Muscle of arm (tissue), 12 donors: ENCODE data around the gene SGCA. TPM values are rescaled to one million over a fixed set of nuclear protein-coding genes. Genes with fewer than 3 reads are reported as not detected.
A peak's percentile ranks its signal among the peaks of the same experiment; 100 is the strongest.

Experiments
- DNase-seq: peaks from one replicate; pipeline ENCODE4 v3.0.0-alpha.2; 2013
- polyA plus RNA-seq, 12 donors: library from polyadenylated mRNA; unstranded; fragments of 120-200 nt; gene quantifications; one replicate each; pipeline ENCODE4 v1.2.1, GENCODE V29; 2013; ENCODE audit not compliant: insufficient read length in 12 of 12

Gene SGCA
- polyA plus RNA-seq, 12 donors = 116 to 379 (median 260) TPM; not detected in 1

- DNase-seq = no peak
Measured at GRCh38 chr17:50130559-50131305, 35.1 kb upstream of the SGCA start.

DNA sequence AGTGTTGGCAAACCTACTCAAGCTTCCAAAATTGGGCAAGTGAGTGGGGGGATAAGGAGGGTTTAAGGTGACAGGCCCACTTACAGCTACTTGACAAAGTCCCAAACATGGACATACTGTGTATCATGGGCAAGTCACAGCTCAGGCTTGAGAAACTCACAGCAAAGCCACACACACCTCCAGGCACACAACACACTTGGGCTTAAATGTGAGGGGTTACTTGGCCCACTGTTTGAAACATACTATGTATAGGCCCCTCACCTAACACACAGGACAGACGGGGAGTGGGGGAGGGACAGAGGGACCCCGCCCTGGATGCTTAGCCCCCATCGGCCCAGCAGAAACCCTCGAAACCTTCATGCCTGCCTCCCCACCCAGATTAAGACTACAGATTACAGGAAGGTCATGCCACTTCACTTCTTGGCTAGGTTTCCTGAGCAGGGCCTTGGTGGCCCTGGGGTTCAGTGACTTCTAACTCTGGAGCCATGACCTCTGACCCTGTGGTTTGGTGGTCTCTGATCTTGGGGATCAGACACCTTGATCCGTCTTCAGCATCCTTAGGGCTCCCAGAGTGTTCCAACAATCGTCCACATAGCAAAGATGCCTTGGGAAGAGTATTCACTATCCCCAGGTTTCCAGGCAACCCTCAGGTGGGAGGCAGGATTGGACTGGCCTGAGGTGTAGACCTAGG is 33.6 kb upstream of the SGCA start:
- no peak for DNase-seq

DNA sequence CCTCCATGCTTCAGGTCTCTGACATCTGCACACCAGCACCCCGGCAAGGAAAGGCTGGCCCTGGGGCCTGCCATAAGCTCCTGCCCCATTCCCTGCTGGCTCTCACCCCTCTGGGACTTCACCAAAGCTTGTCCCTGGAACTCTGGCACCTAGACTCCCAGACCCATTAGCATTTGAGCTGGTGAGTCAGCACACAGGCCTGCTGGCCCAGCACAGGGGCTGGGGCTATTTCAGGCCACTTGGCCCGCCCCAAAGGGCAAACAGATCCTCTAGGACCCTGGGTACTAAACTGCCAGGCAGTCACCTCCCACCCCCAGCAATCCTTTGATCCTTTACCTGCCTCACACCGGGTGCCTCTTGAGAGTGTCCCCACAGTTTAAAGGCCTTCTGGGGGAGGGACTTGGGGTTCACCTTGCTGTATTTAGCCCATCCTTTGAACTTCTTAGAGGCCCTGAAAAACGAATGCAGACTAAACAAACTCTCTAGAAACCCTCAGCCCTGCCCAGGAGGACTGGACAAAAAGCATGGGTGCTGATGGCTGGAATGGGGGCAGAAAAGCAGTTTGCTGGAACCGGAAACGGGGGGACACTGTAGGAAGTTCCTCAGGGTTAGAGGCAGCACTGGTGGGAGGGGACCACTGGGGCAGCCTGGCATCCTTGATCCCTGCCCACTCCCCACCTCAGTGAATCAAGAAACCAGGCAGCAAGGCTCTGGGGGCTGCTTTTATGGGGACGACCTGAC is 32.6 kb upstream of the SGCA start:
- DNase-seq = no peak

DNA sequence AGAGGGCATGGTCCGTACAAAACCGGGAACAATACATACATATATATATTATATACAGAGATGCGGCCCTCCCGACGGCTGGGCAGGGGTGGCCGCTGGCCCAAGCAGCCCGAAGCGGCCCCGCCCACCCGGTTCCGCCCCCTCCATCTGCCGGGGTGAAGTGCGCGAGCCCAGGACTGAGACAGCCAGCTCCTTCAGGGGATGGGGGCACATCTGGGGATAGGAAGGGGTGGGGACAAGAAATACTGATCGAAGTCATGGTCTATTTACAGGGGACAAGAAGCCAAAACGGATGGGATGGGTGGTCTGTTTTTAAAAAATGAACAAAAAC is 32.1 kb upstream of the SGCA start:
- no peak for DNase-seq

GRCh38 chr17:50134206-50135110 is 31.3 kb upstream of the SGCA start:
- no peak for DNase-seq

GRCh38 chr17:50135316-50136095 is 30.3 kb upstream of the SGCA start:
- no peak for DNase-seq

GRCh38 chr17:50136096-50136687 is 29.6 kb upstream of the SGCA start:
- DNase-seq = no peak

DNA sequence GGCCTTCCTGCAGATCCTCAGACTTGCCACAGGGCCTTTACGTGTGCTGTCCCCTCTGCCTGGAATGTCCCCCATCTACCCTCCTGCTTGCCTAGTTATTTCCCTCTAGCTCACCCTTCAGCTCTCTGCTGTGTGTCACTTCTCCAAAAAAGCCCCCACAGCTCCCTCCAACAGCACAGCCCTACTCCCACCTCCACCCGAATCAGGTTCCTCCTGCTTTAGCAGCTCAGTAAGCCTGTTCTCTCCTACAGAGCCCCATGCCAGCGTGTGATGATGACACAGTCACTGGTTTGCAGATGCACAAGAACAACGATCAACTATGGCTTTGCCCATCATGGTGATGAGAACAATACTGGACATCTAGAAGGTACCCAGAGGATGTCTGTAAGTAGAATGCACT is 28.8 kb upstream of the SGCA start:
- DNase-seq = no peak

GRCh38 chr17:50139185-50139783 is 26.5 kb upstream of the SGCA start:
- DNase-seq = no peak

DNA sequence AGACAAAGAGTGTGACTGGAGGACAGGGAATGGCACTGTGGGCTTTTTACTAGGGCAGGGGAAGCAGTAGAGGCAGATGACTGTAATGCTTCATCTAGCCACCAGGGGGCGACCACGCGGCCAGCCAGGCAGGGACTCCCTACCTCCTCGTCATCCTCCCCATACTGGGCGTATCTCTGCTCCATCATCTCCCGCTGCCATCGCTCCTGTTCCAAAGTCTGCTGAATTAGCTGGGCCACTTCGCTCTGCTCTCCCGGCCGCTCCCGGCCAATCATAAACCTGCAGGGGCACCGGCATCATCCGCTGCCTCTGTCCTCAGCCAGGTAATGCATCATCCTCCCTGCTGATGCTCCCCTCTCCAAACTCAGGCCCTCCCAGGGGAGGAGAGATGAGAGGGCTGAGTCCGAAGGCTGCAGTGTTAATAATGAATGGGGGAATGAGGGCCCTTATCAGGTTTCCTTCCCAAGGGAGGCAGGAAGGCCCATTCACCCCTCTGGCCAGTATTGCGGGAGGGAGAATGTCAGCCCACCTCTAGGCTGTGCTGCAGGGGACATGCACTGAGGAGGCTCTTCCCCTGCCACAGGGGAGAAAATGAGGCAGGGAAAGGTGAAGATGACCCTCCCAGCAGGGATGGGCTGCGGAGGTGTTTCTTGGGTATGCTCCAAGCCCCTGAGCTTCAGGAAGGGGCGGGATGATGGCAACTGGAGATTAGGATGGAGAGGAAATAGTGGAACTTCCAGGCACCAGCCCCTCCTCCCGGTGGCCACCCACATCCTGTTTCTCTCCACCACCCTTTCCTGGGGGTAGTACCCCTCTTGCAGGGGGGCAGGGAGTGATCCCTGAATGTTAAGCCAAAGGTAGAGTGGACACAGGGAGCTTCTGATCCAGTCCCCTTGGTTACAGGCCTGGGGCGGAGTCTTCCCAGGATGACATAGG is 25.6 kb upstream of the SGCA start:
- DNase-seq = peak; percentile 77

DNA sequence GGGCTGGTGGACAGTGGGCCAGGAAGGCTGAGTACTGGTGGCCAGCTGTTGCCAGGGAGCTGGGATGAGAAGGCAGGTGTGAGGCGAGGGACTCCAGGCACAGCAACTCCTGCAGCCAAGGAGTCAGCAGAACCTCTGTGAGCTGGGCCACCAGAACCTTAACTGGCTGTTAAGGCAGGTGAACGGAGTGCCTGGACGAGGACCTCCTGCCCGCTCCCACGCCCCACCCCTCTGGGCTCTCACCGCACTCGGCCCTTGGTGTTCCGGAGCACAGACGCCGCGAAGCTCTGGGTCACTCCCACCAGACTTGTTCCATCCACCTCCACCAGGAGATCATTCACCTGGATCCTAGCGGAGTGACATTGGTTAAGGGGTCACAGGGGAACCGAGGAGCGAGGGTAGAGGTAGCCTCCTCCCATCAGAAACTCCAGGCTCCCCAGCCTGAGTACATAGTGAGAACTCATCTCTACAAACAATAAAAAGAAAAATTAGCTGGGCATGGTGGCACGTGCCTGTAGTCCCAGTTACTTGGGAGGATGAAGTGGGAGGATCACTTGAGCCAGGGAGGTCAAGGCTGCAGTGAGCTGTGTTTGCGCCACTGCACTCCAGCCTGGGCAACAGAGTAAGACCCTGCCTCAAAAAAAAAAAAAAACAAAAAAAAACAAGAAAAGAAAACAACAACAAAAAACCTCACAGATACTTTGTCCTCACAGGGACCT is 24.6 kb upstream of the SGCA start:
- DNase-seq = no peak

GRCh38 chr17:50141745-50142110 is 24.1 kb upstream of the SGCA start:
- DNase-seq = no peak

GRCh38 chr17:50143461-50144176 is 22.2 kb upstream of the SGCA start:
- DNase-seq = no peak

DNA sequence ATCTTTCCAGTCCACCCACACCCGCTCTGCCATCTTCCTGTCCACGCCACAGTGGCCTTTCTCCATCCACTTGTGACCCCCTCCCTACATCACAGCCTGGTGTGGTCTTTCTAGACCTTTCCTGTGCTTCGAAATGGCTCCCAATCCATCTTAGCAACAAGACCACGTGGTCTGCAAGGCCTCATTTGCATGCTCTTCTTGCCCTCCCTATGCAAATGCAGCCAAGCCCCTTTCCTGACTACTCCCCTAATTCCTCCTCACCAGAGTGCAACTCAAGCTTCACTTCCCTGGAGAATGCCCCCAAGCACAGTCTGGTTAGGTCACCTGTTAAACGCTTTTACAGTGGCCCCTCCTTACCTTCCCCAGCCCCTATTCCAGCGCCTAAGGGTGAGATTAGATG is 21.4 kb upstream of the SGCA start:
- no peak for DNase-seq

DNA sequence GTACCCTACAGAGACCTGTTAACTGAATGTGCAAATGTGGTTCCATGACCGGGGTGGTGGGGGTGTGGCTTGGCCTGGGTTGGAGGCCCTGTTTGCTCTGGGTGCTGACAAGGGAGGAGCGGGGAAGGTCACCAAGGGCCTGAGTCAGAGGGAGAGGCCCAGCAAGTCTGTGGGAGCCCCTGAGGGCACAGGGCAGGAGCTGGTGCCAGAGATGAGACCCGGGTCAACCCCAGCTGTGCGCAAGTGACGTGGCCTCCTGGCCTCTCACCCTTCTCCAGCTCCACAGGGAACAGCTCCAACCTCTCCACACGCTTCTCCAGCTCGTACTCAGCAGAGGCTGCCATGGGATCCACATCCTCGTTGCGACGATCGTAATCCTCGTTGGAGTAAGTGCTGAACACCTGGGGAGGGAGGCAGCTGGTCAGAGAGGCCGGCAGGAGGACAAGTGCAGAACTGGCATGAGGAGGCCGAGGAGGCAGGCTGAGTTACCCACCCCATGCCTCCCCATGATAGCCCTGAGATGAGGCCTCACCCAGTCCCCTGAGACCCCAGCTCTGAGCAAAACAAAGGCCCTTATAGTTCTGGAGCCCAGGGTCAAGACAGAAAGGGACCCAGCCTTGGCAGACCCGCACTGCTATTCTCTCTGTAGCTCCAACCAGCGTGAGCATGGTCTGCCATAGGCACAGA is 20.8 kb upstream of the SGCA start:
- DNase-seq = no peak

DNA sequence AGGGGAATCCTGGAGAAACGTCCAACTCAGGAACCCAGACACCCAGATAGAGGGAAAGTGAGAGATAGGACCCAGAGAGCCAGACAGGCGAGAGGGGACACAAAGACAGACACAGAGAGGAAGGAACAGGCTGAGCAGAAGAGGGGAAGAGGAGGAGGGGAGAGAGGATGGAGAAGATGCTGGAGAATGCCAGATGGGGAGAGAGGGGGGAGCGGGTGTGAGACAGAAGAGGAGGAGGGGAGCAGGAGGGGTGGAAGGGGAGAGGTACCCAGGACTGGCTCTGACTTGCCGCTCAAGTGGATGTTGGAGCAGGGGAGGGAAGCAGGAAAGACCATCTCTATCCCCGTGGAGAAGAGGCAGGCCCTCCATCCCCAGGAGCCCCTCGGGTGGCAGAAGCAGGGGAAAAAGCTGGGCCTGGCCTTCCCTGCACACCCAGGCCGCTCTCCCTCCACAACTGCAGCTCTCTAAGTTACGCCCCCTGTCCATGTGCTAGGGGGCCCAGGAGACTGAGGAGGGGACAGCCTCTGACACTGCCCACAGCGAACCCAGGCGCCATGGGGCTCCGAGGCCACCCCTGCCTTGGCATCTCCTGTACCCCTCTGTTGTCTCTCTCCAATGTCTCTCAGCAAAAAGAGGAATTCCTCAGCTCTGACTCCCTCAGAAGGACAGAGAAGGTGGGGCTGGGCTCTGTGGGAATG is 20.1 kb upstream of the SGCA start:
- DNase-seq = no peak
